IPS-15b (cell line): ENCODE data around the gene AGO1.

Source experiments
- H3K27me3 ChIP-seq: one replicate; pipeline ENCODE4 v1.6.1; 2013; ENCODE audit warnings: low read length; ENCODE audit not compliant: control insufficient read depth, insufficient read depth
- H3K36me3 ChIP-seq: one replicate; pipeline ENCODE4 v1.6.1; 2013; ENCODE audit warnings: low read length; ENCODE audit not compliant: control insufficient read depth, insufficient read depth
- H3K4me1 ChIP-seq: one replicate; pipeline ENCODE4 v1.6.1; 2013; ENCODE audit warnings: mild to moderate bottlenecking, low read length; ENCODE audit not compliant: control insufficient read depth, insufficient read depth
- H3K4me3 ChIP-seq: one replicate; pipeline ENCODE4 v1.5.1; 2013; ENCODE audit warnings: low read depth, low read length
- H3K9ac ChIP-seq: one replicate; pipeline ENCODE4 v1.6.1; 2013; ENCODE audit warnings: low read depth, mild to moderate bottlenecking, low read length
- H3K9me3 ChIP-seq: one replicate; pipeline ENCODE4 v1.6.1; 2013; ENCODE audit warnings: mild to moderate bottlenecking, low read length; ENCODE audit not compliant: control insufficient read depth, insufficient read depth

Gene AGO1

DNA sequence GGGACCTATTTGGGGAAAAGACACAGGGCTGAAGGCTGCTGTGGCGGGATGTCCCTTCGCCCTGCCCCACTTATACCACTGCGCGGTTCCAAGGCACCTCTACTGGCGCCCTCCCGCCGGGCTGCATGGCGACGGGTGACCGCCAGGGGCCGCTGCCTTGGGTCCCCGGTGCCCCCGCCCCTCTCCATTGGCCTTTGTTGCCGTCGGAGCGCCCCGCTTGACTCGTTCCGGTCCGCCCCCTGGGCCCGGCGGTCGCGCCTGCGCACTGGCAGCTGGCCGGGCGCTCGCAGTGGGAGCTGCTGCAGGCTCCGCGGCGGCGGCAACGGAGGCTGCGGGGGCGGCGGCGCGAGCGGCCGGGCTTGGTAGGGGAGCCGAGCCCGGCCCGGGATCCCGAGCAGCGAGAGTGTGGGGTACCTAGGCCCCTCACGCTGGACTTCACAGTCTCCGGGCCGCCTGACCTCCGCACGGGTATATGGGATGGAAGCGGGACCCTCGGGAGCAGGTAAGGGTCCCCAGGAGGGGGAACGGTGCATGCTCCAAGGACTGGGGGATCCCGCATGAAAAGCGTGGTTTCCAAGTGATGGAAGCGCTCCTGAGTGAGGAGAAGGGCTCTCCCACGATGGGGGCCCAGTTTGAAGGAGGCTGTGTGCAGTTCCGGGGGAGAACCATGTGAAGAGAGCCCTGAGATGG, at the start of gene AGO1:
Gene AGO1 (plus strand): TSS at position 265 of the 690 bp plus-strand sequence. CDS start 213 bp downstream, at position 478.
- peak within 1 kb of the TSS; percentile 88 for H3K9ac ChIP-seq
- peak within 1 kb of the TSS; percentile 100 for H3K4me3 ChIP-seq
- H3K27me3 ChIP-seq = peaks cover 6% of the 10 kb centered on the region
- peaks cover 4% of the 10 kb centered on the region for H3K36me3 ChIP-seq
- peaks cover 34% of the 10 kb centered on the region for H3K4me1 ChIP-seq
- no peaks in the 10 kb centered on the region for H3K9me3 ChIP-seq

- Histone ChIP-seq H3K4me3 (no peak overlapping the region), H3K4me1 (no peaks in the 10 kb centered on the region), H3K9me3 (no peaks in the 10 kb centered on the region), H3K9ac (no peak overlapping the region), H3K36me3 (peaks cover 3% of the 10 kb centered on the region), H3K27me3 (no peaks in the 10 kb centered on the region)
These were observed 49.6 kb upstream of the AGO1 start for GRCh38 chr1:35833395-35833794.

DNA sequence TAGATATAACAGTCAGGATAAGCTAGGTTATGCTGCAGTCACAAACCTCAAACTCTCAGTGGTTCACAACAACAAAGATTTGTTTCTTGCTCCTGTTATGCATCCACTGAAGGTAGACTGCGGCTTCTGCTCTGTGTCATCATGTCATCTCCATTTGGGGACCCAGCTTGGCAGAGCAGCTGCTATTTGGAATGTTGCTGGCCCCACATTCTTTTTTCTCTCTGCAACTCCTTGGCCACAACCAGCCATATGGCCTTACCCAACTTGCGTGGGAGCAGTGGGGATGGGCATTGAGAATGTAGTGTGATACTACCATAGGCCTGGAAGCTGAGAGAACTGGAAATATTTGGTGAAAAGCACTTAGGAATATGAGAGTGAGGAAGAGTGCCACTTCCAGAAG, 48.8 kb upstream of the AGO1 start:
- H3K4me3 ChIP-seq = no peak overlapping the region

DNA sequence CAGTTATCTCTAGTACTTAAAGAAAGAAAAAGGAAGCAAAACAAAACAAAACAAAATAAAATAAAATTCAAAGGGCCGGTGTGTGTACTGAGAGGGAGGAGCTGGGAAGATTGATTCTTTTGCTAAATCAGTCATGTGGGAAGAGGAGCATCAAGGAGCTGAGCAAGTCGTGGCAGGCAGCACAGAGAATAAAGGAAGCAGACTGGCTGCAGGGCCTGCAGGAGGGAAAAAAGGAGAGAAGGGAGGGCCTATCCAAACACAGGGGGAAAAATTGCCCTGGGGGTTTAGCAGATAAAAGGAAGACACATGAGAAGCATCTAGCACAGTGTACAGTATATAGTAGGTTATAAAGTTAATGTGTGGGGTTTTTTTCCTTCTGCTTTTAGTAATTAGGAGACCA, 47.6 kb upstream of the AGO1 start:
- Histone ChIP-seq H3K27me3 (no peaks in the 10 kb centered on the region), H3K36me3 (peaks cover 3% of the 10 kb centered on the region), H3K9me3 (no peaks in the 10 kb centered on the region), H3K4me3 (no peak overlapping the region), H3K4me1 (no peaks in the 10 kb centered on the region), H3K9ac (no peak overlapping the region)

More for the DNA sequence above, 48.8 kb upstream of the AGO1 start:
- Histone ChIP-seq H3K4me1 (no peaks in the 10 kb centered on the region), H3K36me3 (peaks cover 3% of the 10 kb centered on the region), H3K9ac (no peak overlapping the region), H3K27me3 (no peaks in the 10 kb centered on the region), H3K9me3 (no peaks in the 10 kb centered on the region)

- Histone ChIP-seq H3K27me3 (no peaks in the 10 kb centered on the region), H3K9me3 (no peaks in the 10 kb centered on the region), H3K4me3 (no peak overlapping the region), H3K9ac (no peak overlapping the region), H3K36me3 (peaks cover 6% of the 10 kb centered on the region), H3K4me1 (no peaks in the 10 kb centered on the region)
These were observed 46.3 kb upstream of the AGO1 start for GRCh38 chr1:35836734-35837133.

GRCh38 chr1:35838693-35839245, 44.2 kb upstream of the AGO1 start:
- Histone ChIP-seq H3K4me3 (no peak overlapping the region), H3K4me1 (no peaks in the 10 kb centered on the region), H3K36me3 (peaks cover 6% of the 10 kb centered on the region), H3K9ac (no peak overlapping the region), H3K9me3 (no peaks in the 10 kb centered on the region), H3K27me3 (no peaks in the 10 kb centered on the region)

DNA sequence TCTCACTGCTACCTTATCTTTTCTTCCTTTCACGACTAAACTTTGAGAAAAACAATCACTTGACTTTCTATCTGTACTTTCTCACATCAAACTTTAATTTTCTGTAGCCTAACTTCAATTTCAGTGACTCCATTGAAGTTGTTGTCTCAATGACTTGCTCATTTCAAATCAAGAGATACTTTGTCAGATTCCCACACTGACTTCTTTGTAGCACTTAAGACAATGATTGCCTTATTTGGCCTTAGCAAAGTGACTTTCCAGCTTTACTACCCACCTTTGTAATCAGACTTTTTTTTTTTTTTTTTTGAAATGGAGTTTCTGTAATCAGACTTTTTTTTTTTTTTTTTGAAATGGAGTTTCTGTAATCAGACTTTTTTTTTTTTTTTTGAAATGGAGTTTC, 38.2 kb upstream of the AGO1 start:
- Histone ChIP-seq H3K27me3 (no peaks in the 10 kb centered on the region), H3K4me1 (no peaks in the 10 kb centered on the region), H3K36me3 (peaks cover 3% of the 10 kb centered on the region), H3K9ac (no peak overlapping the region), H3K9me3 (no peaks in the 10 kb centered on the region), H3K4me3 (no peak overlapping the region)

- Histone ChIP-seq H3K36me3 (peaks cover 3% of the 10 kb centered on the region), H3K9ac (no peak overlapping the region), H3K4me1 (no peaks in the 10 kb centered on the region), H3K27me3 (no peaks in the 10 kb centered on the region), H3K4me3 (no peak overlapping the region), H3K9me3 (no peaks in the 10 kb centered on the region)
These were observed 37.2 kb upstream of the AGO1 start for GRCh38 chr1:35845766-35846165.

DNA sequence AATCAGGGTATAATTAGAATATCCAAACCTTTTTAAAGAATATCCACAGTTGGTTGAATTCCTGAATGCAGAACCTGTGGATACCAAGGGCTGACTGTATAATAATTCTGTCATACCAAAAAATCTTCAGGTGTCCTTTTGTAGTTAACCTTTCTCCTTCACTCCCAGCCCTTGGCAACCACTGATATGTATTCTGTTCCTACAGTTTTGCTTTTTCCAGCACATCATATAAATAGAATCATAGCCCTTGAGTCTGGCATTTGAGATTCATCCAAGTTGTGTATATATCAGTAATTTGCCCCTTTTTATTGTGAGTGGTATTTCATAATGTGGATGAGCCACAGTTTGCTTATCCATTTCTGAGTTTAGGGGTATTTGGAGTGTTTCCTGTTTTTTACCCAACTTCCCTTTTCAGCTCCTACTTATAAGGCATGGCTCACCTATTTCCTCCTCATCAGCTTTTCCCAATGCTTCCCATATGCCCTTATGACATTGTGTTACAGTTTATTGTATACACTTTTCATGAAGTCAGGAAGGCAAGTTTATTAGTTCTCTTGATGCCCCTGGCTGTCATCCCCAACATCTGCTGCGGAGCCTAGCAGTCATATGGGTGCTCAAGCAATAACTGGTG, 35.0 kb upstream of the AGO1 start:
- H3K36me3 ChIP-seq = no peaks in the 10 kb centered on the region
- no peak overlapping the region for H3K9ac ChIP-seq
- H3K4me3 ChIP-seq = no peak overlapping the region
- H3K4me1 ChIP-seq = no peaks in the 10 kb centered on the region
- no peaks in the 10 kb centered on the region for H3K27me3 ChIP-seq
- H3K9me3 ChIP-seq = no peaks in the 10 kb centered on the region

GRCh38 chr1:35850051-35850450, 33.0 kb upstream of the AGO1 start:
- Histone ChIP-seq H3K4me1 (no peaks in the 10 kb centered on the region), H3K4me3 (no peak overlapping the region), H3K9me3 (no peaks in the 10 kb centered on the region), H3K27me3 (no peaks in the 10 kb centered on the region), H3K36me3 (no peaks in the 10 kb centered on the region), H3K9ac (no peak overlapping the region)

DNA sequence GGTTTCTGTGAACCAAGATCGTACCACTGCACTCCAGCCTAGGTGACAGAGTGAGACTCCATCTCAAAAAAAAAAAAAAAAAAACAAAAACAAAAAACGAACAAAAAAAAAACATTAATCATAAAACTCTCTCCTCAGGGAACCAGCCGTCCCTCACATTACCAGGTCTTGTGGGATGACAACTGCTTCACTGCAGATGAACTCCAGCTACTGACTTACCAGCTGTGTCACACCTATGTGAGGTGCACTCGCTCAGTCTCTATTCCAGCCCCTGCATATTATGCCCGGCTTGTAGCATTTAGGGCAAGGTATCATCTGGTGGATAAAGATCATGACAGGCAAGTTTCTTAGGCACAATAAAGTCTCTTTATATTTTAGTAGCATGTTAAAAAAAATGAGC, 32.3 kb upstream of the AGO1 start:
- Histone ChIP-seq H3K9me3 (no peaks in the 10 kb centered on the region), H3K27me3 (no peaks in the 10 kb centered on the region), H3K36me3 (no peaks in the 10 kb centered on the region), H3K9ac (no peak overlapping the region), H3K4me1 (no peaks in the 10 kb centered on the region), H3K4me3 (no peak overlapping the region)
